SK-N-SH (cell line): ENCODE measurements around the gene SHISA4. TPM values are rescaled to one million over a fixed set of nuclear protein-coding genes. Genes with fewer than 3 reads are reported as not detected.

Experiments
- CTCF ChIA-PET: fragments of 300-600, 350-600 bp; formaldehyde crosslinking; extraction: SDS; loops from one replicate; lab custom pipeline; 2021; lab: Yijun Ruan, JAX
- POLR2A ChIA-PET: fragments of 350-600 bp; sonication (Branson Sonifier 250); formaldehyde crosslinking; extraction: SDS; loops from one replicate; lab custom pipeline; 2020; ENCODE audit warnings: antibody characterized with exemption, inconsistent platforms; lab: Yijun Ruan, JAX
- DNase-seq: peaks from one replicate; pipeline ENCODE4 v3.0.0; 2012
- H2AFZ ChIP-seq: fragments of 200-600 bp; sonication (generic); 2 replicates; pipeline ENCODE4 v1.8.1; 2016; ENCODE audit warnings: antibody characterized with exemption, mild to moderate bottlenecking, low read depth
- H3F3A ChIP-seq: fragments of 200-600 bp; sonication (generic); replicated peaks from 2 replicates; pipeline ENCODE3; 2016; ENCODE audit warnings: antibody characterized with exemption, mild to moderate bottlenecking; ENCODE audit not compliant: insufficient read depth
- H3K27ac ChIP-seq, 2 experiments: fragments of 200-500 bp in 1 of 2; fragments of 200-600 bp in 1 of 2; sonication (Bioruptor generic) in 1 of 2; sonication (generic), shearing (Covaris generic) in 1 of 2; 2 replicates each; pipeline versions ENCODE4 v1.5.1 to v1.6.1; 2014 to 2016; ENCODE audit warnings: low read depth in 2 of 2, inconsistent platforms in 1 of 2, low read length in 1 of 2, mild to moderate bottlenecking in 1 of 2, mixed read lengths in 1 of 2
- H3K27me3 ChIP-seq: fragments of 200-600 bp; sonication (generic), shearing (Covaris generic); 2 replicates; pipeline ENCODE4 v1.6.1; 2016; ENCODE audit warnings: mixed run types; ENCODE audit not compliant: insufficient read depth
- H3K36me3 ChIP-seq, 2 experiments: fragments of 200-500 bp in 1 of 2; fragments of 200-600 bp in 1 of 2; sonication (Bioruptor generic) in 1 of 2; sonication (generic) in 1 of 2; replicated peaks in 1 of 2; 2 replicates each; pipeline versions ENCODE3 to v1.5.1; 2014 to 2016; ENCODE audit warnings: low read length in 1 of 2, mild to moderate bottlenecking in 1 of 2; ENCODE audit not compliant: insufficient read depth in 2 of 2, control insufficient read depth in 1 of 2
- H3K4me1 ChIP-seq, 2 experiments: fragments of 200-500 bp in 1 of 2; fragments of 200-600 bp in 1 of 2; sonication (Bioruptor generic) in 1 of 2; sonication (generic), shearing (Covaris generic) in 1 of 2; 2 replicates each; pipeline versions ENCODE4 v1.5.1 to v1.6.1; 2014 to 2016; ENCODE audit warnings: low read depth in 1 of 2, low read length in 1 of 2, mixed run types in 1 of 2; ENCODE audit not compliant: insufficient read depth in 2 of 2, control insufficient read depth in 1 of 2
- H3K4me2 ChIP-seq: fragments of 200-600 bp; sonication (generic), shearing (Covaris generic); 2 replicates; pipeline ENCODE4 v1.6.1; 2017; ENCODE audit warnings: mixed run types
- H3K4me3 ChIP-seq, 2 experiments: fragments of 200-500 bp in 1 of 2; fragments of 200-600 bp in 1 of 2; sonication (Bioruptor generic) in 1 of 2; sonication (generic), shearing (Covaris generic) in 1 of 2; 2 replicates each; pipeline versions ENCODE4 v1.5.1 to v1.8.1; 2014 to 2016; ENCODE audit warnings: low read depth in 2 of 2, inconsistent platforms in 1 of 2, low read length in 1 of 2, mild to moderate bottlenecking in 1 of 2, mixed read lengths in 1 of 2, moderate library complexity in 1 of 2
- H3K79me2 ChIP-seq: fragments of 200-600 bp; sonication (generic); 2 replicates; pipeline ENCODE4 v1.8.1; 2017; ENCODE audit warnings: mild to moderate bottlenecking; ENCODE audit not compliant: insufficient read depth
- H3K9ac ChIP-seq: fragments of 200-600 bp; sonication (generic); 2 replicates; pipeline ENCODE4 v1.6.1; 2017; ENCODE audit warnings: mixed run types
- H3K9me2 ChIP-seq: fragments of 200-600 bp; sonication (generic); 2 replicates; pipeline ENCODE4 v1.6.1; 2017; ENCODE audit warnings: mixed run types
- H3K9me3 ChIP-seq: fragments of 200-600 bp; sonication (generic); 2 replicates; pipeline ENCODE4 v1.6.1; 2017; ENCODE audit warnings: mixed run types, mild to moderate bottlenecking, moderate library complexity
- H4K20me1 ChIP-seq: fragments of 200-600 bp; sonication (generic); 2 replicates; pipeline ENCODE4 v1.6.1; 2017; ENCODE audit warnings: mild to moderate bottlenecking, mixed run types; ENCODE audit not compliant: insufficient read depth
- CHD2 ChIP-seq: fragments of 150-350 bp; IDR thresholded peaks from 2 replicates; pipeline ENCODE4 v1.6.1; 2018; ENCODE audit warnings: low read length; ENCODE audit not compliant: partially characterized antibody
- ELF1 ChIP-seq: IDR thresholded peaks from 2 replicates; pipeline ENCODE4 v1.4.0; 2012
- FOSL2 ChIP-seq: IDR thresholded peaks from 2 replicates; pipeline ENCODE4 v1.4.0; 2012; ENCODE audit warnings: low read depth, mild to moderate bottlenecking, moderate library complexity, borderline replicate concordance
- FOXJ3 ChIP-seq: sonication (generic); formaldehyde crosslinking; IDR thresholded peaks from 2 replicates; pipeline ENCODE4 v1.5.1; 2020; ENCODE audit warnings: mild to moderate bottlenecking, missing genetic modification reagents
- FOXM1 ChIP-seq: IDR thresholded peaks from 2 replicates; pipeline ENCODE4 v1.4.0; 2012; ENCODE audit warnings: low read depth, mild to moderate bottlenecking
- GATA2 ChIP-seq: sonication (generic); formaldehyde crosslinking; IDR thresholded peaks from 2 replicates; pipeline ENCODE4 v1.5.0; 2020; ENCODE audit warnings: mild to moderate bottlenecking, missing genetic modification reagents
- MXI1 ChIP-seq: IDR thresholded peaks from 2 replicates; pipeline ENCODE4 v1.6.1; 2012; ENCODE audit warnings: mild to moderate bottlenecking, low read depth, low read length, improper control_type of control experiment
- NFIC ChIP-seq: IDR thresholded peaks from 2 replicates; pipeline ENCODE4 v1.4.0; 2012; ENCODE audit warnings: borderline replicate concordance
- NRF1 ChIP-seq: IDR thresholded peaks from 2 replicates; pipeline ENCODE4 v1.6.1; 2012; ENCODE audit warnings: low read depth, mild to moderate bottlenecking, low read length
- POLR2AphosphoS5 ChIP-seq: IDR thresholded peaks from 2 replicates; pipeline ENCODE4 v1.6.1; 2012; ENCODE audit warnings: low read depth, low read length
- RAD21 ChIP-seq: IDR thresholded peaks from 2 replicates; pipeline ENCODE4 v1.6.1; 2012; ENCODE audit warnings: mild to moderate bottlenecking, low read length
- RCOR1 ChIP-seq: fragments of 150-350 bp; IDR thresholded peaks from 2 replicates; pipeline ENCODE4 v1.6.1; 2017; ENCODE audit warnings: antibody characterized with exemption, low read length
- RFX5 ChIP-seq: IDR thresholded peaks from 2 replicates; pipeline ENCODE4 v1.6.1; 2012; ENCODE audit warnings: mild to moderate bottlenecking, improper control_type of control experiment, low read length
- RXRA ChIP-seq: IDR thresholded peaks from 2 replicates; pipeline ENCODE4 v1.4.0; 2012; ENCODE audit warnings: low read depth, mild to moderate bottlenecking, borderline replicate concordance
- SMC3 ChIP-seq: IDR thresholded peaks from 2 replicates; pipeline ENCODE4 v1.6.1; 2012; ENCODE audit warnings: low read depth, low read length, improper control_type of control experiment
- TAF1 ChIP-seq: IDR thresholded peaks from 2 replicates; pipeline ENCODE4 v1.6.1; 2012; ENCODE audit warnings: low read depth, mild to moderate bottlenecking, low read length, moderate library complexity, borderline replicate concordance
- USF1 ChIP-seq: IDR thresholded peaks from 2 replicates; pipeline ENCODE4 v1.4.0; 2012; ENCODE audit warnings: low read depth, borderline replicate concordance
- USF2 ChIP-seq: fragments of 150-350 bp; IDR thresholded peaks from 2 replicates; pipeline ENCODE4 v1.6.1; 2017; ENCODE audit warnings: antibody characterized with exemption, low read length, low read depth, borderline replicate concordance
- YY1 ChIP-seq: IDR thresholded peaks from 2 replicates; pipeline ENCODE4 v1.4.0; 2012; ENCODE audit warnings: low read depth, mild to moderate bottlenecking
- WGBS: methylation state at CpG from one replicate; pipeline ENCODE4 v1.1.6; 2017; ENCODE audit warnings: low lambda C conversion rate; 5-methylcytosine and 5-hydroxymethylcytosine counted together
- polyA plus RNA-seq, 3 experiments: library from polyadenylated mRNA; depleted of rRNA; stranded (reverse); fragments of >200 nt; gene quantifications; 2 replicates each; pipeline ENCODE4 v1.2.3, GENCODE V29; 2012
- TF ChIP-seq, protein P1 (sequence below): fragments of 150-350 bp; IDR thresholded peaks from 2 replicates; pipeline ENCODE4 v1.6.1; 2016; ENCODE audit warnings: mild to moderate bottlenecking, low read depth, low read length
- TF ChIP-seq, protein P2 (sequence below): IDR thresholded peaks from 2 replicates; pipeline ENCODE4 v1.4.0; 2012; ENCODE audit warnings: low read depth, borderline replicate concordance
- TF ChIP-seq, protein P3 (sequence below): fragments of 200-600 bp; sonication (generic); IDR thresholded peaks from 2 replicates; pipeline ENCODE4 v1.6.1; 2017; ENCODE audit warnings: antibody characterized with exemption, mild to moderate bottlenecking, moderate library complexity
- TF ChIP-seq, protein P4 (sequence below): IDR thresholded peaks from 2 replicates; pipeline ENCODE4; 2012

Gene SHISA4
- polyA plus RNA-seq, 1 of the 3 experiments (the other 2 are of a cell fraction), result 42.1 TPM

GRCh38 chr1:201896951-201897391, 8.3 kb downstream of the SHISA4 start:
- ChIA-PET POLR2A (interaction anchor here (1.0 to 1.4 kb wide), 3 partner anchors 8 to 86 kb away, joined by 3 to 8 read pairs (median 3); partner anchors contain the start of gene SHISA4), CTCF (interaction anchor here (0.9 to 14.7 kb wide), 21 partner anchors 10 to 238 kb away, joined by 3 to 344 read pairs (median 13); partner anchors contain the start of genes ELF3, LMOD1 and RNPEP)
- no peak overlapping the region for H2AFZ ChIP-seq
- no peaks in the 10 kb centered on the region for H3K9me3 ChIP-seq
- H3K9ac ChIP-seq, result no peak overlapping the region
- H4K20me1 ChIP-seq, result no peaks in the 10 kb centered on the region
- no peak overlapping the region for H3K4me3 ChIP-seq
- peak overlapping the region in 1 of 2 experiments; percentile 42; a peak in 1 of 4 replicates for H3K27ac ChIP-seq
- H3K4me1 ChIP-seq, result peaks cover 6 to 15% of the 10 kb centered on the region in 2 experiments; a peak in 2 of 4 replicates
- H3K4me2 ChIP-seq, result peak overlapping the region; percentile 40; the same call in 1 of the 2 replicates
- TF ChIP-seq, protein P1, sequence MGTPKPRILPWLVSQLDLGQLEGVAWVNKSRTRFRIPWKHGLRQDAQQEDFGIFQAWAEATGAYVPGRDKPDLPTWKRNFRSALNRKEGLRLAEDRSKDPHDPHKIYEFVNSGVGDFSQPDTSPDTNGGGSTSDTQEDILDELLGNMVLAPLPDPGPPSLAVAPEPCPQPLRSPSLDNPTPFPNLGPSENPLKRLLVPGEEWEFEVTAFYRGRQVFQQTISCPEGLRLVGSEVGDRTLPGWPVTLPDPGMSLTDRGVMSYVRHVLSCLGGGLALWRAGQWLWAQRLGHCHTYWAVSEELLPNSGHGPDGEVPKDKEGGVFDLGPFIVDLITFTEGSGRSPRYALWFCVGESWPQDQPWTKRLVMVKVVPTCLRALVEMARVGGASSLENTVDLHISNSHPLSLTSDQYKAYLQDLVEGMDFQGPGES, result no peak
- TF ChIP-seq MXI1, result no peak
- no peak for TF ChIP-seq USF1
- TF ChIP-seq CHD2, result no peak
- TF ChIP-seq, protein P2, sequence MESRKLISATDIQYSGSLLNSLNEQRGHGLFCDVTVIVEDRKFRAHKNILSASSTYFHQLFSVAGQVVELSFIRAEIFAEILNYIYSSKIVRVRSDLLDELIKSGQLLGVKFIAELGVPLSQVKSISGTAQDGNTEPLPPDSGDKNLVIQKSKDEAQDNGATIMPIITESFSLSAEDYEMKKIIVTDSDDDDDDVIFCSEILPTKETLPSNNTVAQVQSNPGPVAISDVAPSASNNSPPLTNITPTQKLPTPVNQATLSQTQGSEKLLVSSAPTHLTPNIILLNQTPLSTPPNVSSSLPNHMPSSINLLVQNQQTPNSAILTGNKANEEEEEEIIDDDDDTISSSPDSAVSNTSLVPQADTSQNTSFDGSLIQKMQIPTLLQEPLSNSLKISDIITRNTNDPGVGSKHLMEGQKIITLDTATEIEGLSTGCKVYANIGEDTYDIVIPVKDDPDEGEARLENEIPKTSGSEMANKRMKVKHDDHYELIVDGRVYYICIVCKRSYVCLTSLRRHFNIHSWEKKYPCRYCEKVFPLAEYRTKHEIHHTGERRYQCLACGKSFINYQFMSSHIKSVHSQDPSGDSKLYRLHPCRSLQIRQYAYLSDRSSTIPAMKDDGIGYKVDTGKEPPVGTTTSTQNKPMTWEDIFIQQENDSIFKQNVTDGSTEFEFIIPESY, result no peak
- no peak for TF ChIP-seq YY1
- peak; percentile 39 for TF ChIP-seq RAD21
- TF ChIP-seq GATA2, result no peak
- peak; percentile 72 for TF ChIP-seq NFIC
- TF ChIP-seq TAF1, result no peak
- no peak for TF ChIP-seq RXRA
- no peak for TF ChIP-seq FOXM1
- TF ChIP-seq RCOR1, result no peak
- peak; percentile 26; the same call in 1 of the 2 replicates for TF ChIP-seq FOSL2
- TF ChIP-seq, protein P3, sequence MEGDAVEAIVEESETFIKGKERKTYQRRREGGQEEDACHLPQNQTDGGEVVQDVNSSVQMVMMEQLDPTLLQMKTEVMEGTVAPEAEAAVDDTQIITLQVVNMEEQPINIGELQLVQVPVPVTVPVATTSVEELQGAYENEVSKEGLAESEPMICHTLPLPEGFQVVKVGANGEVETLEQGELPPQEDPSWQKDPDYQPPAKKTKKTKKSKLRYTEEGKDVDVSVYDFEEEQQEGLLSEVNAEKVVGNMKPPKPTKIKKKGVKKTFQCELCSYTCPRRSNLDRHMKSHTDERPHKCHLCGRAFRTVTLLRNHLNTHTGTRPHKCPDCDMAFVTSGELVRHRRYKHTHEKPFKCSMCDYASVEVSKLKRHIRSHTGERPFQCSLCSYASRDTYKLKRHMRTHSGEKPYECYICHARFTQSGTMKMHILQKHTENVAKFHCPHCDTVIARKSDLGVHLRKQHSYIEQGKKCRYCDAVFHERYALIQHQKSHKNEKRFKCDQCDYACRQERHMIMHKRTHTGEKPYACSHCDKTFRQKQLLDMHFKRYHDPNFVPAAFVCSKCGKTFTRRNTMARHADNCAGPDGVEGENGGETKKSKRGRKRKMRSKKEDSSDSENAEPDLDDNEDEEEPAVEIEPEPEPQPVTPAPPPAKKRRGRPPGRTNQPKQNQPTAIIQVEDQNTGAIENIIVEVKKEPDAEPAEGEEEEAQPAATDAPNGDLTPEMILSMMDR, result peak; percentile 35
- no peak for TF ChIP-seq NRF1
- TF ChIP-seq SMC3, result peak; percentile 28; the same call in 1 of the 2 replicates
- TF ChIP-seq ELF1, result no peak
- no peak for TF ChIP-seq USF2
- no peak for TF ChIP-seq POLR2AphosphoS5
- no peak for TF ChIP-seq FOXJ3
- TF ChIP-seq, protein P4, sequence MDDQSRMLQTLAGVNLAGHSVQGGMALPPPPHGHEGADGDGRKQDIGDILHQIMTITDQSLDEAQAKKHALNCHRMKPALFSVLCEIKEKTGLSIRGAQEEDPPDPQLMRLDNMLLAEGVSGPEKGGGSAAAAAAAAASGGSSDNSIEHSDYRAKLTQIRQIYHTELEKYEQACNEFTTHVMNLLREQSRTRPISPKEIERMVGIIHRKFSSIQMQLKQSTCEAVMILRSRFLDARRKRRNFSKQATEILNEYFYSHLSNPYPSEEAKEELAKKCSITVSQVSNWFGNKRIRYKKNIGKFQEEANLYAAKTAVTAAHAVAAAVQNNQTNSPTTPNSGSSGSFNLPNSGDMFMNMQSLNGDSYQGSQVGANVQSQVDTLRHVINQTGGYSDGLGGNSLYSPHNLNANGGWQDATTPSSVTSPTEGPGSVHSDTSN, result no peak
- TF ChIP-seq RFX5, result no peak
- no peaks in the 10 kb centered on the region for H3K9me2 ChIP-seq
- H3K27me3 ChIP-seq, result no peaks in the 10 kb centered on the region
- DNase-seq, result no peak
- H3K79me2 ChIP-seq, result no peaks in the 10 kb centered on the region
- peaks cover 0 to under 1% of the 10 kb centered on the region in 2 experiments for H3K36me3 ChIP-seq
- WGBS, result 67% methylated on average over 1 of the region's 2 CpGs
- peaks cover 13% of the 10 kb centered on the region for H3F3A ChIP-seq
